B cell (primary cell): Measurements from ENCODE around the gene ARX. TPM values are rescaled to one million over a fixed set of nuclear protein-coding genes. Genes with fewer than 3 reads are reported as not detected.
A peak's percentile ranks its signal among the peaks of the same experiment; 100 is the strongest.

Experiments
- ATAC-seq: fragments of 200-7000 bp; cut with Tn5 transposase; one replicate; pipeline ENCODE4 v1.10.0; 2021; ENCODE audit warnings: low read depth, mild to moderate bottlenecking, moderate number of reproducible peaks, moderate library complexity
- CTCF ChIA-PET: fragments of 350-600 bp; sonication (Branson Sonifier 250); formaldehyde crosslinking; loops from one replicate; lab custom pipeline; 2021; ENCODE audit warnings: antibody characterized with exemption, inconsistent platforms; lab: Charles Lee
- POLR2A ChIA-PET: fragments of 350-600 bp; sonication (Branson Sonifier 250); formaldehyde crosslinking; loops from one replicate; lab custom pipeline; 2021; ENCODE audit warnings: antibody characterized with exemption; lab: Charles Lee
- DNase-seq: peaks from one replicate; pipeline ENCODE4 v3.0.0; 2013
- H2AFZ ChIP-seq: 2 replicates; pipeline ENCODE4 v1.6.1; 2012; ENCODE audit warnings: mild to moderate bottlenecking, low read depth, low read length; ENCODE audit not compliant: insufficient read depth, poor library complexity, severe bottlenecking
- H3K27ac ChIP-seq, 2 donors: 1 replicate in 1 of 2; 2 replicates in 1 of 2; pipeline ENCODE4 v1.5.1; 2012 to 2013; ENCODE audit warnings: low read length in 2 of 2, mild to moderate bottlenecking in 2 of 2, moderate library complexity in 1 of 2
- H3K27me3 ChIP-seq, 4 experiments: fragments of 200-600 bp in 1 of 4; sonication (generic) in 1 of 4; replicated peaks in 1 of 4; 1 replicate in 2 of 4; 2 replicates in 2 of 4; pipeline versions ENCODE4 v1.6.1 to v1.7.0; 2013 to 2016; ENCODE audit warnings: low read length in 3 of 4, mild to moderate bottlenecking in 2 of 4, mixed read lengths in 1 of 4, moderate library complexity in 1 of 4; ENCODE audit not compliant: insufficient read depth in 4 of 4, control insufficient read depth in 3 of 4; ENCODE audit errors: control extremely low read depth in 1 of 4
- H3K36me3 ChIP-seq, 2 experiments: replicated peaks in 1 of 2; 1 replicate in 1 of 2; 2 replicates in 1 of 2; pipeline versions ENCODE4 v1.6.1 to v1.7.1; 2013; ENCODE audit warnings: low read length in 1 of 2; ENCODE audit not compliant: insufficient read depth in 2 of 2, control insufficient read depth in 1 of 2; ENCODE audit errors: control extremely low read depth in 1 of 2, extremely low read depth in 1 of 2
- H3K4me1 ChIP-seq, 2 donors: fragments of 200-600 bp in 1 of 2; sonication (generic) in 1 of 2; 1 replicate in 1 of 2; 2 replicates in 1 of 2; pipeline versions ENCODE4 v1.5.1 to v1.6.1; 2013 to 2017; ENCODE audit warnings: low read length in 2 of 2; ENCODE audit not compliant: control insufficient read depth in 2 of 2, insufficient read depth in 2 of 2
- H3K4me2 ChIP-seq: replicated peaks from 2 replicates; pipeline ENCODE3; 2012; ENCODE audit warnings: mild to moderate bottlenecking, low read depth, low read length; ENCODE audit not compliant: poor library complexity, severe bottlenecking
- H3K4me3 ChIP-seq, 5 experiments: fragments of 200-600 bp in 1 of 5; sonication (generic) in 1 of 5; 1 replicate in 3 of 5; 2 replicates in 2 of 5; pipeline versions ENCODE4 v1.5.1 to v1.7.0; 2011 to 2016; ENCODE audit warnings: low read length in 4 of 5, mild to moderate bottlenecking in 4 of 5, low read depth in 2 of 5, control low read depth in 1 of 5, moderate library complexity in 1 of 5; ENCODE audit not compliant: insufficient read depth in 1 of 5; ENCODE audit errors: control extremely low read depth in 1 of 5, extremely low read depth in 1 of 5
- H3K79me2 ChIP-seq: fragments of 200-600 bp; sonication (generic); one replicate; pipeline ENCODE4 v1.6.0; 2016; ENCODE audit warnings: low read length; ENCODE audit not compliant: control insufficient read depth, insufficient read depth
- H3K9ac ChIP-seq: fragments of 200-600 bp; sonication (generic); 2 replicates; pipeline ENCODE4 v1.6.1; 2017; ENCODE audit warnings: mild to moderate bottlenecking, low read length, moderate library complexity
- H3K9me3 ChIP-seq, 3 donors: one replicate each; pipeline versions ENCODE4 v1.6.1 to v1.7.1; 2013; ENCODE audit warnings: low read length in 2 of 3; ENCODE audit not compliant: control insufficient read depth in 2 of 3, insufficient read depth in 1 of 3; ENCODE audit errors: control extremely low read depth in 1 of 3
- H4K20me1 ChIP-seq: 2 replicates; pipeline ENCODE4 v1.6.0; 2012; ENCODE audit warnings: mild to moderate bottlenecking, low read length; ENCODE audit not compliant: insufficient read depth, control insufficient read depth, poor library complexity, severe bottlenecking
- H3K27ac Mint-ChIP-seq: one replicate; pipeline ENCODE4 v1.8.0; 2021; ENCODE audit warnings: mixed read lengths
- H3K27me3 Mint-ChIP-seq: one replicate; pipeline ENCODE4 v1.8.0; 2021; ENCODE audit warnings: mixed read lengths
- H3K4me1 Mint-ChIP-seq: one replicate; pipeline ENCODE4 v1.8.0; 2021; ENCODE audit warnings: mixed read lengths
- H3K4me3 Mint-ChIP-seq: one replicate; pipeline ENCODE4 v1.8.0; 2021; ENCODE audit warnings: mixed read lengths
- H3K9me3 Mint-ChIP-seq: one replicate; pipeline ENCODE4 v1.8.0; 2022; ENCODE audit warnings: mixed read lengths; ENCODE audit not compliant: insufficient read depth
- EZH2 ChIP-seq: IDR thresholded peaks from 2 replicates; pipeline ENCODE4 v1.6.1; 2012; ENCODE audit warnings: borderline replicate concordance, low read depth, mild to moderate bottlenecking, moderate library complexity, low read length; ENCODE audit not compliant: insufficient read depth, poor library complexity, severe bottlenecking
- WGBS: methylation state at CpG from one replicate; pipeline ENCODE4 v1.1.5; 2013; ENCODE audit warnings: missing lambda C conversion rate; ENCODE audit not compliant: insufficient coverage; 5-methylcytosine and 5-hydroxymethylcytosine counted together
- intact Hi-C: fragments of 100-400 bp; cut with micrococcal nuclease; formaldehyde crosslinking; loops from one replicate; pipeline ENCODE4 v1.10.0; 2022
- polyA minus RNA-seq: library from RNA; depleted of rRNA, polyadenylated mRNA; stranded (reverse); fragments of >200 nt; gene quantifications from 2 replicates; pipeline ENCODE4 v1.2.3, GENCODE V29; 2012
- polyA plus RNA-seq: library from polyadenylated mRNA; depleted of rRNA; stranded (reverse); fragments of >200 nt; gene quantifications from 2 replicates; pipeline ENCODE4 v1.2.3, GENCODE V29; 2012
- total RNA-seq, 2 donors: library from RNA; stranded (reverse); fragments of 120-200 nt in 1 of 2; gene quantifications; 1 replicate in 1 of 2; 2 replicates in 1 of 2; pipeline versions ENCODE4 v1.2.3 to v1.2.4, GENCODE V29; 2013 to 2022
- TF ChIP-seq, protein P1 (sequence below): fragments of 200-600 bp; IDR thresholded peaks from one replicate; pipeline ENCODE4 v1.8.0; 2022; ENCODE audit warnings: antibody characterized with exemption, mild to moderate bottlenecking

The ARX gene
- not detected in 2 replicates for total RNA-seq
- 0.05 TPM for total RNA-seq (2013)
- not detected in 2 replicates for polyA plus RNA-seq
- polyA minus RNA-seq, result not detected in 2 replicates

DNA sequence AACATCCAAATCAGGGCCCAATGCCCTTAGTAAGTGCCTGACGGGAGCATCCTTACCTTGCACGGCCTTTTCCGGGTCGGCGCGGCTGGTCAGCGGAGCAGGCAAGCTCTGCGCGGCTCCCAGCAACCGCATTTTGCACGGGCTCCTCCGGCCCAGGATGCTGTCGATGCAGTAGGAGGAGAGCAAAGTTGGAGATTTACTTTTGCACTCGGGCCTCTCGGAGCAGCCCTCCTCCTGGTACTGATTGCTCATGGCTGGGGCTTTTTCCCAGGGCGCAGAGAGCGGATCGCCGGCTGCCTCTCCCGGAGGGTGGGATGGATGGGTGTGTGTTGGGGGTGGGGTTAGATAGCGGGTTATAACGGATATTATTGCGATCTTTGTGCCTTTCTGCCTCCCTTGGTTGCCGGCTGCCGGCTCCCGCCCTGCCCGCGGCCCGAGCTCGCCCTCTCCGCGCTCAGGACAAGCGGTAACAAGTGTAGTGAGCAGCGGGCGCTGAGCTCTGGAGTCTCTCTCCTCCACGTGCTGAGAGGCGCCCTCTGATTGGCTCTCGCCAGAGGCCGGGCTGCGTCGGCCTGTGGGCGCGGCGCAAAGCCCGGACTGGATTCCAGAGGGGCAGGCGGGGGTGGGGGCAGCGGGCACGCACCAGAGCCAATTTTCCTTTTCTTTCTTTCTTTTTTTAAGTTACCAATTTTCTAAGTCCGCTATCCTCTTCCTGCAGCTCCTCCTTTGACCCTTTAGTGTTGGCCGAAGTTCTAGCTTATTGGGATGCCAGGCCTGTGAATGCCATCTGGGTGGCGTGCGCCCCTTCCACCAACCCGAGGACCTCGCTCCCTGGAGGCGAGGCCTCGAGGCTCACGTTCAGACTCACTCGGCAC lies at the start of gene ARX:
ARX (minus strand) TSS at position 480 of the 875 bp plus-strand sequence; CDS start at position 252, 228 bp downstream.
- Histone ChIP-seq H3K27me3 (peaks cover 0 to 71% (median 42%) of the 10 kb centered on the region in 4 experiments), H3K9ac (no peak within 1 kb of the TSS), H3K27ac (no peak within 1 kb of the TSS), H3K4me3 (no peak within 1 kb of the TSS), H3K4me1 (peaks cover 35 to 42% of the 10 kb centered on the region in 2 donors), H3K4me2 (peak within 1 kb of the TSS; percentile 42), H3K9me3 (peaks cover 0 to 41% (median 0%) of the 10 kb centered on the region in 3 donors), H2AFZ (no peak within 1 kb of the TSS), H3K79me2 (no peaks in the 10 kb centered on the region), H3K36me3 (no peaks in the 10 kb centered on the region), H4K20me1 (no peaks in the 10 kb centered on the region)
- ATAC-seq (peak; percentile 36), DNase-seq (no peak)
- H3K27ac Mint-ChIP-seq, result no peak within 1 kb of the TSS
- H3K4me3 Mint-ChIP-seq, result peak within 1 kb of the TSS; percentile 29
- 5% methylated on average over 37 of the region's 58 CpGs for WGBS
- TF ChIP-seq, protein P1, sequence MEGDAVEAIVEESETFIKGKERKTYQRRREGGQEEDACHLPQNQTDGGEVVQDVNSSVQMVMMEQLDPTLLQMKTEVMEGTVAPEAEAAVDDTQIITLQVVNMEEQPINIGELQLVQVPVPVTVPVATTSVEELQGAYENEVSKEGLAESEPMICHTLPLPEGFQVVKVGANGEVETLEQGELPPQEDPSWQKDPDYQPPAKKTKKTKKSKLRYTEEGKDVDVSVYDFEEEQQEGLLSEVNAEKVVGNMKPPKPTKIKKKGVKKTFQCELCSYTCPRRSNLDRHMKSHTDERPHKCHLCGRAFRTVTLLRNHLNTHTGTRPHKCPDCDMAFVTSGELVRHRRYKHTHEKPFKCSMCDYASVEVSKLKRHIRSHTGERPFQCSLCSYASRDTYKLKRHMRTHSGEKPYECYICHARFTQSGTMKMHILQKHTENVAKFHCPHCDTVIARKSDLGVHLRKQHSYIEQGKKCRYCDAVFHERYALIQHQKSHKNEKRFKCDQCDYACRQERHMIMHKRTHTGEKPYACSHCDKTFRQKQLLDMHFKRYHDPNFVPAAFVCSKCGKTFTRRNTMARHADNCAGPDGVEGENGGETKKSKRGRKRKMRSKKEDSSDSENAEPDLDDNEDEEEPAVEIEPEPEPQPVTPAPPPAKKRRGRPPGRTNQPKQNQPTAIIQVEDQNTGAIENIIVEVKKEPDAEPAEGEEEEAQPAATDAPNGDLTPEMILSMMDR, result no peak
- no peak for TF ChIP-seq EZH2
- CTCF ChIA-PET, result no interaction called here
- POLR2A ChIA-PET, result no interaction called here
- peaks cover 29% of the 10 kb centered on the region for H3K27me3 Mint-ChIP-seq
- intact Hi-C loops, result no loop called here
- no peaks in the 10 kb centered on the region for H3K9me3 Mint-ChIP-seq
- peaks cover 16% of the 10 kb centered on the region for H3K4me1 Mint-ChIP-seq

- H3K27ac ChIP-seq, result no peak overlapping the region
- Mint-ChIP-seq H3K27ac (no peak overlapping the region), H3K27me3 (no peaks in the 10 kb centered on the region), H3K4me3 (no peak overlapping the region), H3K9me3 (no peaks in the 10 kb centered on the region), H3K4me1 (no peaks in the 10 kb centered on the region)
- intact Hi-C loops, result no loop called here
- H3K4me3 ChIP-seq, result no peak overlapping the region
- H2AFZ ChIP-seq, result no peak overlapping the region
- WGBS, result 91% methylated on average over 3 of the region's 5 CpGs
- no peaks in the 10 kb centered on the region for H3K79me2 ChIP-seq
- H3K27me3 ChIP-seq, result no peaks in the 10 kb centered on the region
- ChIA-PET CTCF (no interaction called here), POLR2A (no interaction called here)
- no peak overlapping the region for H3K4me2 ChIP-seq
- H3K9me3 ChIP-seq, result no peaks in the 10 kb centered on the region
- H3K36me3 ChIP-seq, result no peaks in the 10 kb centered on the region
- TF ChIP-seq, protein P1, result no peak
- TF ChIP-seq EZH2, result no peak
- H3K9ac ChIP-seq, result no peak overlapping the region
- DNase-seq, result no peak
- no peaks in the 10 kb centered on the region for H3K4me1 ChIP-seq
- no peaks in the 10 kb centered on the region for H4K20me1 ChIP-seq
- ATAC-seq, result no peak
These were observed 43.5 kb upstream of the ARX start for GRCh38 chrX:25059273-25059672.
